Ammon's horn (tissue), 1 donor: ENCODE results near the gene AP1B1.
"Not testable (repeated sequence)": the region's sequence is repeated elsewhere in the genome, so short reads cannot be mapped to it uniquely, and the experiment has no call there.

Experiments used
- DNase-seq: peaks from one replicate; pipeline ENCODE4 v3.0.0-alpha.2; 2016; ENCODE audit warnings: low spot score

The AP1B1 gene

GRCh38 chr22:29348956-29349355, 39.4 kb downstream of the AP1B1 start:
- no peak for DNase-seq

DNA sequence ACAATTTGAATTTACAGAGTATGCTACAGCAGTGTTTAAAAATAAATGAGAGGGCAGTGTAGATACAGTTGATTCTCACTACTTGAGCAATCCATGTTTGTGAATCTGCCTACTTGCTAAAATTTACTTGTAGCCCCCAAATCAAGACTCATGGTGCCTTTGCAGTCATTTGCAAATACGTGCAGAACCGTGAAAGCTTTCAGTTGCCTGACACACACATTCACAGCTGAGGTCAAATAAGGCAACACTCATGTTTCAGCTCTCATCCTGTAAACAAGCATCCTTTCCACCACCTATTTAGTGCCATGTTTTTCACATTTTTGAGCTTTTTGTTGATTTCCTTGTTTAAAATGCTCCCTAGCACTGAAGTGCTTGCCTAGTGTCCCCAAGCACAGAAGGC, 40.3 kb downstream of the AP1B1 start:
- DNase-seq, result no peak

DNA sequence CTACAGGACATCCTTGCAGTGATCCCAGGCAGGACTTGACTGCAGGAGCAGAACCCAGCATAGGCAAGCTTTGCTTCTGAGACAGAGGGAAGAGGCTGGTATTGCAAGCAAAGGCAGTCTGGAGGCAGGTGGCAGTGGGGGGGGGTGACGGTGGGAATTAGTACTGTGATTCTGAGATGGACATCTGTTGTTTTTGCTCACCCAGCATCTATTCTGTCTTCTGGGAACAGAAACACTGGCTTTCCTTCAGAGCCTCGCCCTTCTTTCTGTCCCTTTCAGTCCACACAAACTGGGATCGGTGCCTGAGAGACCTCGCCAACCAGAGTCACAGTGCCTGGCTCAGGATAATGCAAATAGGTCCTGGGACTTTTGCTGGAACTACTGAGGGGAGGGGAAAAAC, 41.7 kb downstream of the AP1B1 start:
- peak; percentile 83 for DNase-seq

DNA sequence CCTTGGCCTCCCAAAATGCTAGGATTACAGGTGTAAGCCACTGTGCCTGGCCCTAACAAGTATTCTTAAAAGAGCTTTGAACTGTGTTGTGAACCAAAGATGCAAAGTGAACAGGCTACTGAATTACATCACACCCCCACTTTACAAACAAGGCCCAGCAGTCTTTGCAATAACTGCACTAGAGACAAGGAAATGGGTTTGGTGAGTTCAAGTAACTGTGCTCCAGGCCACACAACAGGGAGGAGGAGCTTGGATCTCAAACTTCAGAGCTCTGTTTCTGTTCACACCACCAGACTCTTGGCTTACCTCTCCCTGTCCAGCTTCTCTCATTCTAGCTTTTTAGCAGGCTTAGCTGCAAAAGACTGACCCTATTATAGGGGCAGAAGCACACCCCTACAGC, 42.4 kb downstream of the AP1B1 start:
- DNase-seq, result peak; percentile 60

DNA sequence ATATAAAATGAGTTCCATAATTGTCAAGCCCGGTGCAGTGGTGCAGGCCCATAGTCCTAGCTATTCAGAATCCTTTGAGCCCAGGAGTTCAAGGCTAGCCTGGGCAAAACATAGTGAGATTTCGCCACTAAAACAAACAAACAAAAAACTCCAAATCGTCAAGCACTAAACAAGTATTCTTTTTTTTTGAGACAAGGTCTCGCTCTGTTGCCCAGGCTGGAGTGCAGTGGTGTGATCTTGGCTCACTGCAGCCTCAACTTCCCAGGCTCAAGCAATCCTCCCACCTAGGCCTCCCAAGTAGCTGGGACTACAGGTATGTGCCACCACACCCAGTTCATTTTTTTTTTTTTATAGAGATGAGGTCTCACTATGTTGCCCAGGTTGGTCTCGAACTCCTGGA, 43.5 kb downstream of the AP1B1 start:
- DNase-seq, result not testable (repeated sequence)

DNA sequence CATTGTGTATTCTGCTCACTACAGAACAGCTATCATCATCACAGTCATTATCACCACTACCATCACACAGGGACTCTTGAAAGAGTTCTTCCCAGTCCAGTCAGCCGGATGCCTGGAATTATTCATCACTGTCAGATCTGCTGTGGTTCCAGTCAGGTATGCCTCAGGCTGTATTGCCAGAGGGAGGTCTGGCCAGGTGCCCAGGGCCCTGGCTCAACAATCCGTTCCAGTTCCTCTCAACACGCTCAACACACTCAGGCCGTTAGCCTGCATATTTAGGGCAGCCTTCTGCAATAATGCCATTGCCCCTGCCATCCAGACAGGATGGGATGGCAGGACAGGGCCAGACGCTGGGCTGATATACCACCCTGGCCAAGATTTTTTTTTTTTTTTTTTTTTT, 44.2 kb downstream of the AP1B1 start:
- peak; percentile 56 for DNase-seq

DNA sequence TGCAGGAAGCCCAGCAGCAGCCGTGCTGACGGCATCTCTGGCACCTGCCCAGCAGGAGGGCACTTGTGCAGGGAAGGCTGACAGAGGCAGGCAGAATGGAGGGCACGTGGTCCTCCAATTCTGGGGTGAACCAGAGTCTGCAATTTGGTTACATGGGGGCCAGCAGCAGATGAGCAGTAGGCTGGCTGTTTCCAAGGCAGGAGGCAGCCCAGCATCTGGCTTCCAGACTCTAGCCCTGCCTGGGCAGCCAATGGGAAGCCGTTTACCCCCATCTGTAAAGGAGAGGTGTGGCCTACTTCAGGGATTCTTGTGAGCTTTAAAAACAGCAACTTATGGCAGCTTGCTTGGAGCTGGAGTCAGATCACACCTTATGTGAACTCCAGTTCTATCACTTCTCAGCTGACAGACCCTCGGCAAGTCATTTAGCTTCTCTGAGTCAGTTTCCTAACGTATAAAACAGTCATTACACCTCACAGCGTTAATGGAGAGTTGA, 45.0 kb downstream of the AP1B1 start:
- DNase-seq, result peak; percentile 59

DNA sequence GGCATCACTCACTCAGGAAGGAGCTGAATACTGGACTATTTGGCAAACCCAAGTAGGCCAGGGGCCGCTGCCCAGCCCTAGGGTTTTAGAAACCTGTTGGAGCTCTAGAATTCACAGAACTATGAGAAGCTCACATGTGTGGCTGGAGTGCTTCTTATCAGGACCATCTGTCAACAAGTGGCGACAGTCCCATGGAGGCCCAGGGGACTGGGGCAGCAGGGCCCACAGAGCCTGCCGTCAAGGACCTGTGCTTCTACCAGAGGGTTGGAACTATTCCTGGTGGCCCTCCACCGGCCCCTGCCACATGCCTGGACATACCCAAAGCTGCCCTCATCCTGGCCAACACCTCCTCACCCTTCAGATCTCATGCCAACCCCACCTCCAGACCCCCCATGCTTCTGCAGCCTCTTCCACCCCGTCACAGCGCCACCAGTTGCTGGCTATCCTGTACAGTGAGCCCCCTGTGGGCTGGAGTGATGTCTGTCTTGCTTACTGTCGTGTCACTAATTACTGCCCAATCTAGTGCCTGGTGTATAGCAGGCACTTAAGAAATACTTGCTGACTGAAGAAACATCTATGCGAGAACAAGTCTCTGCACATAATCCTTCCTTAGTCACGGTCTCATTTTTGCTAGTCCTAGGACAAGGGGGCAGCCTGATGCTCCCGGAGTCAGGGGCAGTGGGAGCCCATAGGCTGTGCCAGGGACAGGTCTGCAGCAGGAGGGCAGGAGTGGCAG, 45.6 kb downstream of the AP1B1 start:
- DNase-seq, result no peak

- DNase-seq, result no peak
Observed at GRCh38 chr22:29342177-29342576, 46.2 kb downstream of the AP1B1 start.

DNA sequence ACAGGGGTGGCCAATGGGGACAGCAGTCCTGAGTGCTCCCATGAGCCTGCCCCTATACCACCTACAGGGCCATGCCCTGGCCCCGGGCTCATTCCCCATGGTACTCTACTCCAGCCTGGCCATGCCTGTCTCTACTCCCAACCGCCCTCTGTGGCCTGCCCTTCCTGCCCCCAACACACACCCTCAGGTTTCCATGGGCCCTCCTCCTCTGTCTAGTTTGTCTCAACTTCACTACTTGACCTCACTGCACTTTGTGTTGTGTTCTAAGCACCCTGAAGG, 46.6 kb downstream of the AP1B1 start:
- no peak for DNase-seq

DNA sequence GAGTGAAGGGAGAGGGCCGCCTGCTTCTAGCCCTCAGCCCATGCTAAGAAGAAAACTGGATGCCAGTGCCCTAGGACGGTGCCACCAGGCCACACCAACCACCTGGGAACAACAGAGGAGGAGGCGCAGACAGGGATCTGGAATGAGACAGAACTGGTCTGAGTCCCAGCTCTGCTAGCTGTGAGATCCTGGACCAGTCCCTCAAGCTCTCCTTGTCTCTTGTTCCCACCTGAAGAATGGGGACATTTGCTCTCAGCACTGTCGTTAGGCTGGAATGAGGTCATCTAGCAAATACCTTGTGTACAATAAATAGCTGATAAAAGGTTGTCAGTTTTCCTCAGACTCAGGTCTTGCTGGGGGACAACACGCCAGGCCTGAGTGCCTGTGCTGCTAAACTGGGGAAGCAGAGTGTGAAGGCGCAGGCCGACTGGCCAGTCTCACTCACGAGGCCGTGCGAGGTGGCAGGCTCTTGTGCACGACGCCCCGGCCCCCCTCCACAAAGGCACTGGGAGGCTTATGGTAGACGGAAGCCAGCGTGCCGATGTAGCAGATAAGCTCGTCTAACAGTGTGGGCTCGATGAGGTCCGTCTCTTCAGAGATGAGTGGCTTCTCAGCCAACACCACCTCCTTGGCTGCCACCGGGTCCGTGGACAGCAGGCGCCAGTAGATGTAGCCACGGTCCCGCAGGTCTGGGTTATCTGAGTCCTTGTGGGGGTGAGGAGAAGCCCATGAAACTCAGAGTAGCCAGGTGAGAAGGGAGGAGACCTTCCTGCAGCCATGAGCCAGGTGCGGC, 47.1 kb downstream of the AP1B1 start:
- DNase-seq, result no peak

- DNase-seq, result no peak
Observed at GRCh38 chr22:29340566-29340965, 47.8 kb downstream of the AP1B1 start.

GRCh38 chr22:29339381-29340235, 48.8 kb downstream of the AP1B1 start:
- DNase-seq, result no peak

GRCh38 chr22:29338398-29338797, 50.0 kb downstream of the AP1B1 start:
- DNase-seq, result no peak

DNA sequence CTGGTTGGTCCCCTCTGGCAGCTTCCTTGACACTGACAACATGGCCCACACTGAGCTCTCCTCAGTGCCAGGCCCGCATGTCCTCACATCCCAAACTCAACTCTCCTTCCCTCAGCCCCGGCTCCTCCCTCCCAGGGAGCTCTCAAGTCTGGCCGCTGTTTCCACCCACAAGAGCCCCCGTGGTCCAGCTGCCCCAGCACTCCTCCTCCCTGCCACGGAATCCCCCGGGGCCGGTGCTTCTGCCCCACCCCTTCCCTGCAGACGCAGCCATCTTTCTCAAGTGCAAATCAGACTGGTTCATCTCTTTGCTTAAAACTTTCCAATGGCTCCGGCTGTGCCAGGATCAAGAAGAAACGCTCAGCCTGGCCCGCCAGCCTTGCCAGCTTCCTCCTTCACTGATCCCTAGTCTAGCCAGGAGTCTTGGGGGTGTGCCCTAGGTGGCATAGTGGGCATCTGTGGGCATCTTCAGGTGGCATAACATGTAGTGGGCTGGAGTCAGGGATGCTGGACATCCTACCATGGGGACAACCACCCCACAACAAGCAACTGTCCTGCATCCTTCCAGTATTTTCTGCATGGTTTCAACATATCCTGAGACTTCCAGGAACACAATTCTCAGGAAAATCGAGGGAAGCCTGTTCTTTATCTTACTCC, 50.6 kb downstream of the AP1B1 start:
- DNase-seq, result no peak

GRCh38 chr22:29336751-29337490, 51.4 kb downstream of the AP1B1 start:
- DNase-seq, result no peak

DNA sequence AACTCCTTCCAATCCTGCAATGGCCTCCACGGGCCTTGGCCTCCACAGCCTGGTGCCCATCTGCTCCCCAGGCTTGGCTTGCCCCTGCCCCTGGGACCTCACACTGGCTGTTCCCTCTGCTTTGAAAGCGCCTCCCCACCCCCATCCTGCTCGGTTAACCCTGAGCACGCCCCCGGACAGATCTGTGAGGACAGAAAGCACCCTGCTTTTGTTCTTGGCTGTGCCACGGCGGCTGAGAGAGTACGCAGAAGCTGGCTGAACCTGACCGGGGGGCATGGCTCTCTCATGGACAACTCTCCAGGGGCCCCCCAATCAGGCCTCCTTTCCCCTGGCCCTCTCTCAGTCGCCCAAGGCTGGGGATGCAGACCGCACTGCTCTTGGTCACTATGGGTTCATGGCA, 52.7 kb downstream of the AP1B1 start:
- DNase-seq, result no peak

GRCh38 chr22:29334696-29335344, 53.5 kb downstream of the AP1B1 start:
- DNase-seq, result no peak

- no peak for DNase-seq
Observed at GRCh38 chr22:29334148-29334547, 54.2 kb downstream of the AP1B1 start.

DNA sequence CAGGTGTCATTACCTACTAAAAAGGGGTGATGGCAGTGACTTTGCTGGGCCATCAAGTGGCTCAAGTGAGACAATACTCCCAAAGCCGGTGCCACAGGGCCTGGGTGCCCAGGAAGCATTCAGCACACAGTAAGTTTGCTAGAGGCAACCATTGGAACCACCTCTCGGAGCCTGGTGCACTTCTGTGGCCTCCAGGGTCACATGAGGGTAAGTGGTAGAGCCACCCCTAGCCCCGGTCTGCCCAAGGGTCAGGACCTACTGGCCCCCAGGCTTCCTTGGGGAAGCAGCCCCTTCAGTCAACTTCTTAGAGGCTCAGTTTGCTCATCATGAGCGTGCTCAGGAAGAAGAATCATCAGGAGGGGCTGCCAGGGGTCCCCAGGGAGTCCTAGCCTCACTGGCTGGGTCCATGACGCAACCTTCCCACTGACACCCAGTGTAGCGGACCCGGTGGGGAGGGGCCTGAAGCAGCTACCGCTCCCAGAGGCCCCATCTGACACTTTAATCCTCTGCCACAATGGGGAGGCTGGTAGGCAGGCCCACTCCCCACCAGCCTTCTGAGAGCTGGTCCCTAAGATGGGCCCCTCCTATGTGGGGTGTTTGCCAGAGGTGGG, 55.4 kb downstream of the AP1B1 start:
- no peak for DNase-seq
